ENCODE measurements around the gene JMJD6.

DNA sequence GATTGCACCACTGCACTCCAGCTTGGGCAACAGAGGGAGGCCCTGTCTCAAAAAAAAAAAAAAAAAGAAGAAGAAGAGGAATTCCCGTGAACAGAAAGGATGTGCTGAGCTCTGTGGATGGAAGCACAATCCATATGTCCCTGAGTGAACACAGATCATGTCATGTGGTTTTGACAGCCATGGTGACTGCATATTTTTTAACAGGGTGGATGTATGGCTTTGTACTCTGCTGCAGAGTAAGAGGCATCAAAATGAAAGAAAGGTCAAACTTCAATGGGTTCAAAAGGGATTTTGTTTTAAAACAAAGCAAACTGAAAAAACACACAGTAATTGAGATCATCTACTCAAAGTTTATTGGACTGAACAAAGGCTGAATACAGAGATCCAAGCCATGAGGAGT lies 47.2 kb downstream of the JMJD6 start:
- TF ChIP-seq EP300 (IDR thresholded peaks at IDR 0.05; ENCODE audit: borderline replicate concordance) (no peak), REST (IDR thresholded peaks at IDR 0.05; ENCODE audit: low read depth) (no peak), YY1 (IDR thresholded peaks at IDR 0.05; ENCODE audit: low read depth) (no peak), FOXM1 (IDR thresholded peaks at IDR 0.05; ENCODE audit: borderline replicate concordance, low read depth) (no peak)
- TF ChIP-seq, protein P1, sequence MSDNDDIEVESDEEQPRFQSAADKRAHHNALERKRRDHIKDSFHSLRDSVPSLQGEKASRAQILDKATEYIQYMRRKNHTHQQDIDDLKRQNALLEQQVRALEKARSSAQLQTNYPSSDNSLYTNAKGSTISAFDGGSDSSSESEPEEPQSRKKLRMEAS (IDR thresholded peaks at IDR 0.05), result no peak

Data from Ishikawa (cell line).